Cardiac fibroblast (primary cell): Measurements from ENCODE around the gene CDC27.
"Not testable (repeated sequence)": the region's sequence is repeated elsewhere in the genome, so short reads cannot be mapped to it uniquely, and the experiment has no call there.

Experiments used
- DNase-seq, 2 donors: peaks; one replicate each; pipeline versions ENCODE4 v3.0.0 to v3.0.0-alpha.2; 2010; ENCODE audit warnings: low read depth in 2 of 2
- H3K4me3 ChIP-seq, 2 donors: replicated peaks in 1 of 2; 1 replicate in 1 of 2; 2 replicates in 1 of 2; pipeline ENCODE4 v1.5.1; 2011; ENCODE audit warnings: low read depth in 2 of 2, low read length in 2 of 2, mild to moderate bottlenecking in 2 of 2, moderate library complexity in 1 of 2
- TF ChIP-seq, protein P1 (sequence below): IDR thresholded peaks from one replicate; pipeline ENCODE4 v1.5.1; 2011; ENCODE audit warnings: low read depth, mild to moderate bottlenecking, low read length, inconsistent platforms

The CDC27 gene

DNA sequence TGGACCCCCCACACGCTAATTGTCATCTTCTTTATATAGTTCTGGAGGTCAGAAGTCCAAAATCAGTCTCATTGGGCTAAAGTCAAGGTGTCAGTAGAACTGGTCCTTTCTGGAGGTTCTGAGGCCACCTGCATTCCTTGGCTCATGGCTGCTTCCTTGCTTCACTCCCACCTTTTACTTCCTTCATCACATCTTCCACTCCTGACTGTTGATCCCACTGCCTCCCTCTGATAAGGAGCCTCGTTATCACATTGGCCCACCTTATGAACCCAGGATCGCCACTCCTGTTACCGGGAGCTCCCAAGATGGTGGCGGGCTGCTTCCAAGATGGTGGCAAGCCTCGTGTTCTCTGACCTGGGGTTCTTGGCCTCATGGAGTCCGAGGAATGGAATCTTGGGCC lies 83.0 kb downstream of the CDC27 start:
- no peak for DNase-seq
- TF ChIP-seq, protein P1, sequence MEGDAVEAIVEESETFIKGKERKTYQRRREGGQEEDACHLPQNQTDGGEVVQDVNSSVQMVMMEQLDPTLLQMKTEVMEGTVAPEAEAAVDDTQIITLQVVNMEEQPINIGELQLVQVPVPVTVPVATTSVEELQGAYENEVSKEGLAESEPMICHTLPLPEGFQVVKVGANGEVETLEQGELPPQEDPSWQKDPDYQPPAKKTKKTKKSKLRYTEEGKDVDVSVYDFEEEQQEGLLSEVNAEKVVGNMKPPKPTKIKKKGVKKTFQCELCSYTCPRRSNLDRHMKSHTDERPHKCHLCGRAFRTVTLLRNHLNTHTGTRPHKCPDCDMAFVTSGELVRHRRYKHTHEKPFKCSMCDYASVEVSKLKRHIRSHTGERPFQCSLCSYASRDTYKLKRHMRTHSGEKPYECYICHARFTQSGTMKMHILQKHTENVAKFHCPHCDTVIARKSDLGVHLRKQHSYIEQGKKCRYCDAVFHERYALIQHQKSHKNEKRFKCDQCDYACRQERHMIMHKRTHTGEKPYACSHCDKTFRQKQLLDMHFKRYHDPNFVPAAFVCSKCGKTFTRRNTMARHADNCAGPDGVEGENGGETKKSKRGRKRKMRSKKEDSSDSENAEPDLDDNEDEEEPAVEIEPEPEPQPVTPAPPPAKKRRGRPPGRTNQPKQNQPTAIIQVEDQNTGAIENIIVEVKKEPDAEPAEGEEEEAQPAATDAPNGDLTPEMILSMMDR = no peak
- H3K4me3 ChIP-seq = no peak overlapping the region

DNA sequence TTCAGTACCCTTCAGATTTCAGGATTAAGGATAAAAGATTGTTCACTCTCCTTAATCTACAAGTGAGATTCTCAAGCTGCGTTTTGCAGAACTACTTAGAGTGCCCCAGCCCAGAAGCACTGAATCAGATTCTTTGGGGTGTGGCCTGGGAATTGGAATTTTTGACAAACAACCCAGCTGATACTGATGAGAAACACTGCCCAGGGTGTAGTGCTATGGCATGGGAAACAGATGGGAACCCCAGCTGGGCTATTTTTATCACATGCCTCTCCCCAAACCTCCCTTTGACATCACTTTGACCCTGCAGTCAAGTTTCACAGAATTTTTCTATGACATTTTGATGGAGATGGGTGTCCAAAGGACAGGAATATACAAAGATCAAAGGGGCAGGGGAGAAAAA lies 83.8 kb downstream of the CDC27 start:
- peak in 1 of 2 donors; percentile 2 for DNase-seq
- not testable (repeated sequence) for H3K4me3 ChIP-seq

DNA sequence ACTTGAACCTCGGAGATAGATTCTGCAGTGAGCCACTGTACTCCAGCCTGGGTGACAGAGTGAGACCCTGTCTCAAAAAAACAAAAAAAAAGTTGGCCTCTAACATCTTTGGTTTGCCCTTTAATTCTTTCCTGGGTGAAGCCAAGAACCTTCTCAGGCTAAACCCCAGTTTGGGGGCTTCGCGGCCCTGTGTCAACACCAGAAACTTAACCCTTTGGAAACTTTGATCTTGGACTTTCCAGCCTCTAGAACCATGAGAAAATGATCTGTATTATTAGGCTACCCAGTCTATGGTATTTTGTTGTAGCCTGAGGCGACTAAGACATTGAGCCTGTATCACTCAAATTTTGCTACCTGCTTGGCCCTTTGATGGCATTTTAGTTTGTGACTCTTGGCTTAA lies 86.2 kb downstream of the CDC27 start:
- H3K4me3 ChIP-seq = no peak overlapping the region
- no peak for DNase-seq
- TF ChIP-seq, protein P1 = no peak

DNA sequence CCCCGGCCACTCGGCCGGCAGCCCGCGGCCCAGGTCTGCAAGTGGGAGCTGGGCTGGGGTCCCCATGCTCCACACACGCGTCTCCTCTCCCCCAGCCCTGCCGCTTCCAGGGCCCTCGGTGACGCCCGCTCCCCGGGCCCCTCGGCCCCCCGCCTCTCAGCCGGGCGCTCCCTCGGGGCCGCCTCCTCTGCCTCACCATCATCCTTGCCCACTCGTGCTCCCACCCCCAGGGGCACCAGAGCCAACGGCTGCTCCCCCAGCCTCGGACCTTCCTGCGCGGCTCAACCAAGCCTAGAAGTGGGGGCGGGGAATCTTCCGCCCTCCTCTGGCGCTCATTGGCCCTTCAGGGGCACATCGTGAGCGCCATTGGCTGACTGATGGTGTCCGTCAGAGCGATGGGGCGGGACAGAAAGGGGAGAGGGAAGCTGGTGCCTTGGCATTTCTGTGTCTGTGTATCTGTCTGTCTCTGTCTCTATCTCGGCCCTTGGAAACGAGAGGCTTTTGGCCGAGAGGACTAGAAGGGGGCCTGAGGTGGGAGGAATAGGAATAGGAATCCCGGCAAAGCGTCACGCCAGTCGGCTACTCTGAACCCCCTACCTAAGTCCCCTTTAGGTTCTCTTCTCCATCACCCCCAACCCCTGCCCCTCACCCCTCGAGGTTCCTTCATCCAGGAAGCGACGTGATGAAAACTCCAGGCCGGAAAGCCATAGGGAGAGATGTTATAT lies 88.9 kb downstream of the CDC27 start:
- H3K4me3 ChIP-seq = peak overlapping the region; percentile 64 to 84
- peak; percentile 90 to 91 for DNase-seq
- TF ChIP-seq, protein P1 = no peak

DNA sequence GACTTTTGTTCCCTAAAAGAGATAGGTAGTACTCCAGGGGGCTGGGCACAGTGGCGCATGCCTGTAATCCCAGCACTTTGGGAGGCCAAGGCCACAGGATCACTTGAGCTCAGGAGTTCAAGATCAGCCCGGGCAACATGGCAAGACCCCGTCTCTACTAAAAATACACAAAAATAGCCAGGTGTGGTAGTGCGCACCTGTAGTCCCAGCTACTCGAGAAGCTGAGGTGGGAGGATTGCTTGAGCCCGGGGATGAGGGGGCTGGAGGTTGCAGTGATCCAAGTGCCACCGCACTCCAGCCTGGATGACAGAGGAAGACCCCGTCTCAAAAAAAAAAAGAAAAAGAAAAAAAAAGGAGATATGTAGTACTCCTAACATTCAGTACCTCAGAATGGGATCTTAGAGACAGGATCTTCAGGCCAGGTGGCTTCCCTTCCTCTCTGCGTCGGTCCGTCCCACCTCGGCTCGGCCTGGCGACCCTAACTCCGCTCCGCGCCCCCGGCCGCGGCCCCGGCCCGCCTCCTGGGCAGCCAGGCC lies 89.6 kb downstream of the CDC27 start:
- DNase-seq = no peak
- TF ChIP-seq, protein P1 = no peak
- H3K4me3 ChIP-seq = peak overlapping the region; percentile 64 to 84

DNA sequence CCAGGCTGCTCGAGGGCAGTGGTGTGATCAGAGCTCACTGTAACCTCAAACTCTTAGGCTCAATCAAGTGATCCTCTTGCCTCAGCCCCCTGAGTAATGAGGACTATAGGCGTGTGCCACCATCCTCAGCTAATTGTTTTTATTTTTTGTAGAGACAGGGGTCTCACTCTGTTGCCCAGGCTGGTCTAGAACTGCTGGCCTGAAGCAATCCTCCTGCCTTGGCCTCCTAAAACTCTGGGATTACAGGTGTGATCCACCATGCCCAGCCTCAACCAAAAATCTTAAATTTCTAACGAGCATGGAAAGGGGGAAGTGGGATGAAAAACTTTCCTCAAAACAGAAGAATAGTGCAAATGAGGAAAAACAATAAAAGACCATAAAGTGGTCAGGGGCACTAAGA lies 92.8 kb downstream of the CDC27 start:
- TF ChIP-seq, protein P1 = no peak
- no peak overlapping the region for H3K4me3 ChIP-seq
- DNase-seq = no peak

DNA sequence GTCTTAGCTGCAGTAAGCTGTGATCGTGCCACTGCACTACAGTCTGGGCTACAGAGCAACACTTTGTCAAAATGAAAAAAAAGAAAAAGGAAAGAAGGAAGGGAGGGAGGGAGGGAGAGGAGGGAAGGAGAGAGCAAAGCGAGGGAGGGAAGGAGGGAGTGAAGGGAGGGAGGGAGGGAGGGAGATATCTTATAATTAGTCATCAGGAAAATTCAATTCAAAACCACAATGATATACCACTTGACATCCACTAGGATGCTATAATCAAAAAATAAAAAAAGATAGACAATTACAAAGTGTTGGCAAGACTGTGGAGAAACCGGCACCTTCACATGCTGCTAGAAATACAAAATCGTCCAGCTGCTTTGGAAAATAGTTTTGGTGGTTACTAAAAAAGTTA lies 93.8 kb downstream of the CDC27 start:
- no peak overlapping the region for H3K4me3 ChIP-seq
- DNase-seq = peak; percentile 8 to 13
- TF ChIP-seq, protein P1 = no peak
